ENCODE measurements around the gene BLOC1S1.

Gene BLOC1S1

GRCh38 chr12:55703901-55704761 lies 11.7 kb upstream of the BLOC1S1 start:
- no peak for DNase-seq (ENCODE audit: low read depth)
- TF ChIP-seq, protein P1, sequence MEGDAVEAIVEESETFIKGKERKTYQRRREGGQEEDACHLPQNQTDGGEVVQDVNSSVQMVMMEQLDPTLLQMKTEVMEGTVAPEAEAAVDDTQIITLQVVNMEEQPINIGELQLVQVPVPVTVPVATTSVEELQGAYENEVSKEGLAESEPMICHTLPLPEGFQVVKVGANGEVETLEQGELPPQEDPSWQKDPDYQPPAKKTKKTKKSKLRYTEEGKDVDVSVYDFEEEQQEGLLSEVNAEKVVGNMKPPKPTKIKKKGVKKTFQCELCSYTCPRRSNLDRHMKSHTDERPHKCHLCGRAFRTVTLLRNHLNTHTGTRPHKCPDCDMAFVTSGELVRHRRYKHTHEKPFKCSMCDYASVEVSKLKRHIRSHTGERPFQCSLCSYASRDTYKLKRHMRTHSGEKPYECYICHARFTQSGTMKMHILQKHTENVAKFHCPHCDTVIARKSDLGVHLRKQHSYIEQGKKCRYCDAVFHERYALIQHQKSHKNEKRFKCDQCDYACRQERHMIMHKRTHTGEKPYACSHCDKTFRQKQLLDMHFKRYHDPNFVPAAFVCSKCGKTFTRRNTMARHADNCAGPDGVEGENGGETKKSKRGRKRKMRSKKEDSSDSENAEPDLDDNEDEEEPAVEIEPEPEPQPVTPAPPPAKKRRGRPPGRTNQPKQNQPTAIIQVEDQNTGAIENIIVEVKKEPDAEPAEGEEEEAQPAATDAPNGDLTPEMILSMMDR (IDR thresholded peaks at IDR 0.05; ENCODE audit: insufficient read depth, low read depth, low read length, missing control alignments): no peak
- no peak overlapping the region for H3K4me3 ChIP-seq (ENCODE audit: low read depth, low read length)

- no peak for DNase-seq (ENCODE audit: low read depth)
- TF ChIP-seq, protein P1 (IDR thresholded peaks at IDR 0.05; ENCODE audit: insufficient read depth, low read depth, low read length, missing control alignments): no peak
- H3K4me3 ChIP-seq (ENCODE audit: low read depth, low read length): no peak overlapping the region
Measured at GRCh38 chr12:55704824-55705718, 10.8 kb upstream of the BLOC1S1 start.

- TF ChIP-seq, protein P1 (IDR thresholded peaks at IDR 0.05; ENCODE audit: insufficient read depth, low read depth, low read length, missing control alignments): peak; percentile 42
- H3K4me3 ChIP-seq (ENCODE audit: low read depth, low read length): no peak overlapping the region
- DNase-seq (ENCODE audit: low read depth): peak; percentile 29
Measured at GRCh38 chr12:55705782-55706402, 10.0 kb upstream of the BLOC1S1 start.

GRCh38 chr12:55706568-55707218 lies 9.2 kb upstream of the BLOC1S1 start:
- no peak overlapping the region for H3K4me3 ChIP-seq (ENCODE audit: low read depth, low read length)
- DNase-seq (ENCODE audit: low read depth): no peak
- TF ChIP-seq, protein P1 (IDR thresholded peaks at IDR 0.05; ENCODE audit: insufficient read depth, low read depth, low read length, missing control alignments): no peak

GRCh38 chr12:55707219-55707671 lies 8.6 kb upstream of the BLOC1S1 start:
- no peak for DNase-seq (ENCODE audit: low read depth)
- TF ChIP-seq, protein P1 (IDR thresholded peaks at IDR 0.05; ENCODE audit: insufficient read depth, low read depth, low read length, missing control alignments): no peak
- no peak overlapping the region for H3K4me3 ChIP-seq (ENCODE audit: low read depth, low read length)
